Measurements from ENCODE around the gene MORF4L2. TPM values are rescaled to one million over a fixed set of nuclear protein-coding genes. Genes with fewer than 3 reads are reported as not detected.
"Not testable (repeated sequence)": the region's sequence is repeated elsewhere in the genome, so short reads cannot be mapped to it uniquely, and the experiment has no call there.

The MORF4L2 gene
- total and polyA plus RNA-seq, 9 donors, result 457 to 960 (median 682) TPM

GRCh38 chrX:103669745-103670144 is 16.8 kb downstream of the MORF4L2 start:
- no peak overlapping the region for H3K27ac ChIP-seq
- WGBS, 3 donors, result 51 to 72% (median 59%) methylated on average over 1 of the region's 1 CpG
- intact Hi-C loops (cut with DNase I), result no loop called here

GRCh38 chrX:103666202-103667107 is 20.0 kb downstream of the MORF4L2 start:
- H3K27me3 ChIP-seq, result no peaks in the 10 kb centered on the region
- 61 to 87% (median 62%) methylated on average over 3 of the region's 3 CpGs for WGBS, 3 donors

More at GRCh38 chrX:103669745-103670144, 16.8 kb downstream of the MORF4L2 start:
- Histone ChIP-seq H3K27me3 (no peaks in the 10 kb centered on the region), H3K36me3 (no peaks in the 10 kb centered on the region), H3K4me3 (no peak overlapping the region), H3K9me3 (no peaks in the 10 kb centered on the region), H3K4me1 (ENCODE audit: insufficient read depth) (no peaks in the 10 kb centered on the region)
- TF ChIP-seq EP300 (IDR thresholded peaks at IDR 0.05) (no peak), POLR2A (IDR thresholded peaks at IDR 0.05) (no peak), CTCF (IDR thresholded peaks at IDR 0.05) (no peak)
- DNase-seq, result no peak

GRCh38 chrX:103663981-103664762 is 22.3 kb downstream of the MORF4L2 start:
- Histone ChIP-seq H3K4me3 (no peak overlapping the region), H3K36me3 (no peaks in the 10 kb centered on the region), H3K9me3 (no peaks in the 10 kb centered on the region), H3K27ac (no peak overlapping the region), H3K4me1 (ENCODE audit: insufficient read depth) (no peaks in the 10 kb centered on the region), H3K27me3 (no peaks in the 10 kb centered on the region)
- TF ChIP-seq CTCF (IDR thresholded peaks at IDR 0.05) (no peak), POLR2A (IDR thresholded peaks at IDR 0.05) (no peak), EP300 (IDR thresholded peaks at IDR 0.05) (no peak)
- intact Hi-C loops (cut with DNase I), result no loop called here
- DNase-seq, result peak in 2 of 5 donors; percentile 24 to 41
- WGBS, 3 donors, result 38 to 45% (median 38%) methylated on average over 23 of the region's 23 CpGs

More at GRCh38 chrX:103666202-103667107, 20.0 kb downstream of the MORF4L2 start:
- DNase-seq, result no peak
- TF ChIP-seq CTCF (IDR thresholded peaks at IDR 0.05), result no peak
- TF ChIP-seq EP300 (IDR thresholded peaks at IDR 0.05), result no peak
- no peak for TF ChIP-seq POLR2A (IDR thresholded peaks at IDR 0.05)
- intact Hi-C loops (cut with DNase I), result no loop called here
- H3K27ac ChIP-seq, result no peak overlapping the region
- H3K4me3 ChIP-seq, result no peak overlapping the region
- H3K4me1 ChIP-seq (ENCODE audit: insufficient read depth), result no peaks in the 10 kb centered on the region
- H3K36me3 ChIP-seq, result no peaks in the 10 kb centered on the region
- H3K9me3 ChIP-seq, result no peaks in the 10 kb centered on the region

- H3K9me3 ChIP-seq; H3K4me3 ChIP-seq; DNase-seq; intact Hi-C loops (cut with DNase I); H3K36me3 ChIP-seq; H3K27me3 ChIP-seq; H3K27ac ChIP-seq; H3K4me1 ChIP-seq (ENCODE audit: insufficient read depth): not testable (repeated sequence)
- 83 to 88% (median 86%) methylated on average over 2 of the region's 2 CpGs for WGBS, 3 donors
Observed at GRCh38 chrX:103659460-103659859, 27.0 kb downstream of the MORF4L2 start.
